HepG2 (cell line): ENCODE measurements around the gene C6orf15. TPM values are rescaled to one million over a fixed set of nuclear protein-coding genes. Genes with fewer than 3 reads are reported as not detected.

Experiments used
- ATAC-seq: fragments of 200-7000 bp; cut with Tn5 transposase; 3 replicates; pipeline ENCODE4 v1.9.1; 2020; ENCODE audit warnings: mild to moderate bottlenecking, moderate library complexity
- BruUV-seq: library from RNA; stranded (reverse); fragments of 400-500 nt; replicated peaks from 2 replicates; lab custom pipeline; 2021; lab: Mats Ljungman, UMichigan
- CTCF ChIA-PET: fragments of 300-600 bp; formaldehyde crosslinking; extraction: SDS; loops from one replicate; lab custom pipeline; 2021; ENCODE audit warnings: low total read pairs, inconsistent platforms, low intra/inter-chr PET ratio; lab: Yijun Ruan, JAX
- POLR2A ChIA-PET: fragments of 350-600 bp; sonication (Branson Sonifier 250); formaldehyde crosslinking; loops from one replicate; lab custom pipeline; 2020; ENCODE audit warnings: antibody characterized with exemption, inconsistent platforms; lab: Yijun Ruan, JAX
- DNase-seq: peaks from one replicate; pipeline ENCODE4 v3.0.0-alpha.2; 2015; ENCODE audit warnings: low spot score
- FAIRE-seq: peaks from 3 replicates; lab custom pipeline; 2011; peaks lifted over from hg19 to GRCh38; lab: Jason Lieb, UNC
- H2AFZ ChIP-seq: one replicate; pipeline ENCODE4 v1.6.1; 2011; ENCODE audit warnings: low read length, inconsistent platforms
- H3K27ac ChIP-seq: fragments of 300-600 bp; 3 replicates; pipeline ENCODE4 v1.8.0; 2011; ENCODE audit warnings: mixed run types, mild to moderate bottlenecking, mixed read lengths, low read length, inconsistent platforms; ENCODE audit not compliant: insufficient read depth; ENCODE audit errors: extremely low read length
- H3K27me3 ChIP-seq, 2 experiments: fragments of 200-600 bp in 1 of 2; 2 replicates in 1 of 2; 3 replicates in 1 of 2; pipeline versions ENCODE4 v1.6.0 to v1.8.0; 2011; ENCODE audit warnings: low read length in 2 of 2, mild to moderate bottlenecking in 2 of 2, moderate library complexity in 2 of 2, inconsistent platforms in 1 of 2; ENCODE audit not compliant: insufficient read depth in 2 of 2, control insufficient read depth in 1 of 2
- H3K36me3 ChIP-seq, 2 experiments: fragments of 200-600 bp in 1 of 2; replicated peaks in 1 of 2; 2 replicates in 1 of 2; 3 replicates in 1 of 2; pipeline versions ENCODE4 v1.5.1 to v1.8.0; 2011; ENCODE audit warnings: low read length in 2 of 2, inconsistent platforms in 1 of 2; ENCODE audit not compliant: insufficient read depth in 2 of 2, control insufficient read depth in 1 of 2
- H3K4me1 ChIP-seq: 2 replicates; pipeline ENCODE4 v1.5.1; 2012; ENCODE audit warnings: low read length, inconsistent platforms; ENCODE audit not compliant: insufficient read depth
- H3K4me2 ChIP-seq: 2 replicates; pipeline ENCODE4 v1.6.0; 2011; ENCODE audit warnings: low read depth, low read length, inconsistent platforms
- H3K4me3 ChIP-seq, 3 experiments: fragments of 200-600 bp in 1 of 3; sonication (generic), shearing (Covaris generic) in 1 of 3; replicated peaks in 1 of 3; 2 replicates each; pipeline ENCODE4 v1.5.1; 2011 to 2016; ENCODE audit warnings: low read length in 3 of 3, inconsistent platforms in 2 of 3, low read depth in 2 of 3, mild to moderate bottlenecking in 2 of 3, control low read depth in 1 of 3, mixed read lengths in 1 of 3; ENCODE audit not compliant: insufficient read depth in 1 of 3
- H3K79me2 ChIP-seq: one replicate; pipeline ENCODE4 v1.6.1; 2011; ENCODE audit warnings: low read length, inconsistent platforms; ENCODE audit not compliant: insufficient read depth
- H3K9ac ChIP-seq: 2 replicates; pipeline ENCODE4 v1.6.0; 2011; ENCODE audit warnings: mild to moderate bottlenecking, low read depth, low read length, inconsistent platforms; ENCODE audit not compliant: insufficient read depth
- H3K9me3 ChIP-seq: 2 replicates; pipeline ENCODE4 v1.5.1; 2012; ENCODE audit warnings: mild to moderate bottlenecking, low read length
- H4K20me1 ChIP-seq: 2 replicates; pipeline ENCODE4 v1.6.0; 2011; ENCODE audit warnings: inconsistent platforms, mild to moderate bottlenecking, low read length, moderate library complexity; ENCODE audit not compliant: insufficient read depth
- CAMTA2 ChIP-seq: sonication (generic); formaldehyde crosslinking; IDR thresholded peaks from 2 replicates; pipeline ENCODE4 v1.4.0; 2020; ENCODE audit warnings: mild to moderate bottlenecking, missing genetic modification reagents, borderline replicate concordance
- SIN3B ChIP-seq: fragments of 150-350 bp; IDR thresholded peaks from 2 replicates; pipeline ENCODE4 v1.6.1; 2014; ENCODE audit warnings: low read length
- TCF7L2 ChIP-seq: IDR thresholded peaks from 2 replicates; pipeline ENCODE4 v1.6.1; 2011; ENCODE audit warnings: mild to moderate bottlenecking, low read depth, low read length, moderate library complexity
- THAP11 ChIP-seq: IDR thresholded peaks from 2 replicates; pipeline ENCODE4 v1.6.1; 2016; ENCODE audit warnings: missing biosample characterization, missing genetic modification reagents
- TOPORS ChIP-seq: sonication (generic); formaldehyde crosslinking; IDR thresholded peaks from 2 replicates; pipeline ENCODE4 v1.8.0; 2023; ENCODE audit warnings: mild to moderate bottlenecking, missing genetic modification reagents
- ZBTB20 ChIP-seq: sonication (generic); formaldehyde crosslinking; IDR thresholded peaks from 2 replicates; pipeline ENCODE4 v1.8.1; 2023; ENCODE audit warnings: missing genetic modification reagents, low read depth, mild to moderate bottlenecking, borderline replicate concordance
- ZFP37 ChIP-seq: sonication (generic); formaldehyde crosslinking; IDR thresholded peaks from 2 replicates; pipeline ENCODE4 v1.4.0; 2020; ENCODE audit warnings: missing genetic modification reagents, borderline replicate concordance
- ZNF180 ChIP-seq: sonication (generic); formaldehyde crosslinking; IDR thresholded peaks from 2 replicates; pipeline ENCODE4 v1.4.0; 2020; ENCODE audit warnings: low read depth, missing genetic modification reagents, borderline replicate concordance
- ZNF383 ChIP-seq: sonication (generic); formaldehyde crosslinking; IDR thresholded peaks from 2 replicates; pipeline ENCODE4 v1.4.0; 2020; ENCODE audit warnings: missing genetic modification reagents, mild to moderate bottlenecking, borderline replicate concordance
- ZNF841 ChIP-seq: sonication (generic); formaldehyde crosslinking; IDR thresholded peaks from 2 replicates; pipeline ENCODE4 v1.8.1; 2023; ENCODE audit warnings: missing genetic modification reagents, borderline replicate concordance
- WGBS: methylation state at CpG from one replicate; pipeline ENCODE4 v1.1.6; 2017; ENCODE audit warnings: low lambda C conversion rate; 5-methylcytosine and 5-hydroxymethylcytosine counted together
- in situ Hi-C: cut with HindIII; loops from 2 replicates; pipeline ENCODE4 v1.10.0; 2017; ENCODE audit warnings: low pct_unique_long_range_greater_than_20kb; ENCODE audit not compliant: extremely low pct_ligation_motif_present
- intact Hi-C: fragments of 100-400 bp; cut with micrococcal nuclease; formaldehyde crosslinking; loops from one replicate; pipeline ENCODE4 v1.10.0; 2022; ENCODE audit not compliant: unreplicated experiment
- polyA plus RNA-seq, 8 experiments: library from polyadenylated mRNA; depleted of rRNA in 3 of 8; stranded (reverse) in 7 of 8; unstranded in 1 of 8; fragments of >200 nt; fragmentation: Illumina TruSeq in 4 of 8; extraction: Trizol in 4 of 8; gene quantifications; 2 replicates each; pipeline versions ENCODE4 v1.2.1 to v1.2.3, GENCODE V29; 2011 to 2016; ENCODE audit warnings: low read depth in 4 of 8, missing spikeins in 1 of 8, mixed read lengths in 1 of 8; ENCODE audit not compliant: insufficient read depth in 1 of 8
- total RNA-seq, 5 experiments: library from RNA; depleted of rRNA; stranded (reverse); fragments of >200 nt; fragmentation: Illumina TruSeq; extraction: Trizol; gene quantifications; 2 replicates each; pipeline ENCODE4 v1.2.3, GENCODE V29; 2016; ENCODE audit warnings: low read depth in 1 of 5
- TF ChIP-seq, protein P1 (sequence below): sonication (generic); formaldehyde crosslinking; IDR thresholded peaks from 2 replicates; pipeline ENCODE4 v1.5.1; 2020; ENCODE audit warnings: missing genetic modification reagents, mild to moderate bottlenecking, borderline replicate concordance
- TF ChIP-seq, protein P2 (sequence below): IDR thresholded peaks from 2 replicates; pipeline ENCODE4 v1.6.1; 2018; ENCODE audit warnings: missing genetic modification reagents
- TF ChIP-seq, protein P3 (sequence below): sonication (generic); formaldehyde crosslinking; IDR thresholded peaks from 2 replicates; pipeline ENCODE4 v1.5.1; 2020; ENCODE audit warnings: missing genetic modification reagents, mild to moderate bottlenecking, borderline replicate concordance
- TF ChIP-seq, protein P4 (sequence below): IDR thresholded peaks from 2 replicates; pipeline ENCODE4 v1.6.1; 2016; ENCODE audit warnings: low read depth, missing genetic modification reagents, missing compliant biosample characterization

The C6orf15 gene
- total and polyA plus RNA-seq, 2 of the 13 experiments (the other 11 are each of a cell fraction or from before 2014, with no cell fraction given) = not detected

DNA sequence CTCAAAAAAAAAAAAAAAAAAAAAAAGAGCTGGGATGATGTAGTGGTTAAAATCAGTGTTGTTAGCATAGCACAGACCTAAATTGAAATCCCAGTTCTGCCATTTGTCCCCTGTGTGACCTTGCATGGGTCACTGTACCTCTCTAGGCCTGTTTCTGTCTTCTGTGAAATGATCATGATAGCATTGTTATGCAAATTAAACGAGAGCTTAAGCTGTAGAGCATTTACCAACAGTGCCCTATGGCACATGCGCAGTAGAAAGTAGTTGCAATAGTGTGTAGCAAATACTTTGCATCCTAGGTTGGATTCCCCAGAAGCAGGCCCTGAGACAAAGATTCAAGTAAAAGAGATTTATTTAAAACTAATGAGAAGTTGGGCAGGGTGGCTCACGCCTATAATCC is 19.2 kb upstream of the C6orf15 start:
- no peak for DNase-seq
- H4K20me1 ChIP-seq = no peaks in the 10 kb centered on the region
- ChIA-PET CTCF (no interaction called here), POLR2A (no interaction called here)
- H3K27me3 ChIP-seq = peaks cover 0 to 15% of the 10 kb centered on the region in 2 experiments; a peak in 3 of 5 replicates
- H3K9ac ChIP-seq = no peak overlapping the region
- no peaks in the 10 kb centered on the region for H3K9me3 ChIP-seq
- no peak overlapping the region for H2AFZ ChIP-seq
- ATAC-seq = no peak
- H3K36me3 ChIP-seq = no peaks in the 10 kb centered on the region
- no peak for FAIRE-seq
- no peak overlapping the region for H3K27ac ChIP-seq
- no peaks in the 10 kb centered on the region for H3K79me2 ChIP-seq
- H3K4me2 ChIP-seq = no peak overlapping the region
- TF ChIP-seq, protein P1, sequence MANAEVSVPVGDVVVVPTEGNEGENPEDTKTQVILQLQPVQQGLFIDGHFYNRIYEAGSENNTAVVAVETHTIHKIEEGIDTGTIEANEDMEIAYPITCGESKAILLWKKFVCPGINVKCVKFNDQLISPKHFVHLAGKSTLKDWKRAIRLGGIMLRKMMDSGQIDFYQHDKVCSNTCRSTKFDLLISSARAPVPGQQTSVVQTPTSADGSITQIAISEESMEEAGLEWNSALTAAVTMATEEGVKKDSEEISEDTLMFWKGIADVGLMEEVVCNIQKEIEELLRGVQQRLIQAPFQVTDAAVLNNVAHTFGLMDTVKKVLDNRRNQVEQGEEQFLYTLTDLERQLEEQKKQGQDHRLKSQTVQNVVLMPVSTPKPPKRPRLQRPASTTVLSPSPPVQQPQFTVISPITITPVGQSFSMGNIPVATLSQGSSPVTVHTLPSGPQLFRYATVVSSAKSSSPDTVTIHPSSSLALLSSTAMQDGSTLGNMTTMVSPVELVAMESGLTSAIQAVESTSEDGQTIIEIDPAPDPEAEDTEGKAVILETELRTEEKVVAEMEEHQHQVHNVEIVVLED (CRISPR knock-in tag) = no peak
- TF ChIP-seq, protein P2, sequence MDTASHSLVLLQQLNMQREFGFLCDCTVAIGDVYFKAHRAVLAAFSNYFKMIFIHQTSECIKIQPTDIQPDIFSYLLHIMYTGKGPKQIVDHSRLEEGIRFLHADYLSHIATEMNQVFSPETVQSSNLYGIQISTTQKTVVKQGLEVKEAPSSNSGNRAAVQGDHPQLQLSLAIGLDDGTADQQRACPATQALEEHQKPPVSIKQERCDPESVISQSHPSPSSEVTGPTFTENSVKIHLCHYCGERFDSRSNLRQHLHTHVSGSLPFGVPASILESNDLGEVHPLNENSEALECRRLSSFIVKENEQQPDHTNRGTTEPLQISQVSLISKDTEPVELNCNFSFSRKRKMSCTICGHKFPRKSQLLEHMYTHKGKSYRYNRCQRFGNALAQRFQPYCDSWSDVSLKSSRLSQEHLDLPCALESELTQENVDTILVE (CRISPR knock-in tag) = no peak
- TF ChIP-seq ZNF383 (CRISPR knock-in tag) (no peak), CAMTA2 (CRISPR knock-in tag) (no peak), SIN3B (no peak), THAP11 (CRISPR knock-in tag) (no peak), ZBTB20 (CRISPR knock-in tag) (no peak), ZNF841 (CRISPR knock-in tag) (no peak), ZFP37 (no peak), TOPORS (CRISPR knock-in tag) (no peak), ZNF180 (CRISPR knock-in tag) (no peak), TCF7L2 (no peak)
- TF ChIP-seq, protein P3, sequence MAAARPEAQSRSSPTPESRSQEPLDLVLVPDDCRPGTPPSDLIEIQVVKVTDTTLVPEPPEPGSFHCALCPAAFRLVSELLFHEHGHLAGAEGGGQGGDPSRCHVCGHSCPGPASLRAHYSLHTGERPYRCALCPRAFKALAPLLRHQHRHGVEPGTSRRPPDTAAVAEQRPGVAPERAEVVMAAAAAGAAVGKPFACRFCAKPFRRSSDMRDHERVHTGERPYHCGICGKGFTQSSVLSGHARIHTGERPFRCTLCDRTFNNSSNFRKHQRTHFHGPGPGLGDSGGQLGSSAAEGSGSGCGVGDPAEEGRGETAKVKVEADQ (CRISPR knock-in tag) = no peak
- TF ChIP-seq, protein P4, sequence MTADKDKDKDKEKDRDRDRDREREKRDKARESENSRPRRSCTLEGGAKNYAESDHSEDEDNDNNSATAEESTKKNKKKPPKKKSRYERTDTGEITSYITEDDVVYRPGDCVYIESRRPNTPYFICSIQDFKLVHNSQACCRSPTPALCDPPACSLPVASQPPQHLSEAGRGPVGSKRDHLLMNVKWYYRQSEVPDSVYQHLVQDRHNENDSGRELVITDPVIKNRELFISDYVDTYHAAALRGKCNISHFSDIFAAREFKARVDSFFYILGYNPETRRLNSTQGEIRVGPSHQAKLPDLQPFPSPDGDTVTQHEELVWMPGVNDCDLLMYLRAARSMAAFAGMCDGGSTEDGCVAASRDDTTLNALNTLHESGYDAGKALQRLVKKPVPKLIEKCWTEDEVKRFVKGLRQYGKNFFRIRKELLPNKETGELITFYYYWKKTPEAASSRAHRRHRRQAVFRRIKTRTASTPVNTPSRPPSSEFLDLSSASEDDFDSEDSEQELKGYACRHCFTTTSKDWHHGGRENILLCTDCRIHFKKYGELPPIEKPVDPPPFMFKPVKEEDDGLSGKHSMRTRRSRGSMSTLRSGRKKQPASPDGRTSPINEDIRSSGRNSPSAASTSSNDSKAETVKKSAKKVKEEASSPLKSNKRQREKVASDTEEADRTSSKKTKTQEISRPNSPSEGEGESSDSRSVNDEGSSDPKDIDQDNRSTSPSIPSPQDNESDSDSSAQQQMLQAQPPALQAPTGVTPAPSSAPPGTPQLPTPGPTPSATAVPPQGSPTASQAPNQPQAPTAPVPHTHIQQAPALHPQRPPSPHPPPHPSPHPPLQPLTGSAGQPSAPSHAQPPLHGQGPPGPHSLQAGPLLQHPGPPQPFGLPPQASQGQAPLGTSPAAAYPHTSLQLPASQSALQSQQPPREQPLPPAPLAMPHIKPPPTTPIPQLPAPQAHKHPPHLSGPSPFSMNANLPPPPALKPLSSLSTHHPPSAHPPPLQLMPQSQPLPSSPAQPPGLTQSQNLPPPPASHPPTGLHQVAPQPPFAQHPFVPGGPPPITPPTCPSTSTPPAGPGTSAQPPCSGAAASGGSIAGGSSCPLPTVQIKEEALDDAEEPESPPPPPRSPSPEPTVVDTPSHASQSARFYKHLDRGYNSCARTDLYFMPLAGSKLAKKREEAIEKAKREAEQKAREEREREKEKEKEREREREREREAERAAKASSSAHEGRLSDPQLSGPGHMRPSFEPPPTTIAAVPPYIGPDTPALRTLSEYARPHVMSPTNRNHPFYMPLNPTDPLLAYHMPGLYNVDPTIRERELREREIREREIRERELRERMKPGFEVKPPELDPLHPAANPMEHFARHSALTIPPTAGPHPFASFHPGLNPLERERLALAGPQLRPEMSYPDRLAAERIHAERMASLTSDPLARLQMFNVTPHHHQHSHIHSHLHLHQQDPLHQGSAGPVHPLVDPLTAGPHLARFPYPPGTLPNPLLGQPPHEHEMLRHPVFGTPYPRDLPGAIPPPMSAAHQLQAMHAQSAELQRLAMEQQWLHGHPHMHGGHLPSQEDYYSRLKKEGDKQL = no peak
- WGBS = 43% methylated on average over 3 of the region's 3 CpGs
- H3K4me3 ChIP-seq = no peak overlapping the region
- in situ Hi-C loops = no loop called here
- BruUV-seq = no TSS peak
- no peaks in the 10 kb centered on the region for H3K4me1 ChIP-seq
- intact Hi-C loops = no loop called here
